GM18508 (cell line): ENCODE measurements around the gene DACT2.
"Not testable (repeated sequence)": the region's sequence is repeated elsewhere in the genome, so short reads cannot be mapped to it uniquely, and the experiment has no call there.

Source experiments
- ATAC-seq: cut with Tn5 transposase; IDR thresholded peaks from one replicate; pipeline ENCODE4 v1.9.1; 2021; ENCODE audit warnings: moderate number of reproducible peaks; ENCODE audit not compliant: insufficient read depth, unreplicated experiment

Gene DACT2

GRCh38 chr6:168285456-168285855 lies 34.1 kb downstream of the DACT2 start:
- no peak for ATAC-seq

- ATAC-seq, result no peak
Measured at GRCh38 chr6:168284187-168284586, 35.4 kb downstream of the DACT2 start.

GRCh38 chr6:168283686-168284025 lies 35.9 kb downstream of the DACT2 start:
- no peak for ATAC-seq

- ATAC-seq, result no peak
Measured at GRCh38 chr6:168282985-168283685, 36.4 kb downstream of the DACT2 start.

GRCh38 chr6:168281826-168282225 lies 37.8 kb downstream of the DACT2 start:
- no peak for ATAC-seq

GRCh38 chr6:168281314-168281713 lies 38.3 kb downstream of the DACT2 start:
- not testable (repeated sequence) for ATAC-seq

- no peak for ATAC-seq
Measured at GRCh38 chr6:168280899-168281245, 38.7 kb downstream of the DACT2 start.

- no peak for ATAC-seq
Measured at GRCh38 chr6:168280020-168280898, 39.3 kb downstream of the DACT2 start.

GRCh38 chr6:168279403-168279935 lies 40.1 kb downstream of the DACT2 start:
- no peak for ATAC-seq

- no peak for ATAC-seq
Measured at GRCh38 chr6:168278904-168279303, 40.7 kb downstream of the DACT2 start.

GRCh38 chr6:168277274-168277669 lies 42.3 kb downstream of the DACT2 start:
- ATAC-seq, result no peak

GRCh38 chr6:168276576-168277273 lies 42.9 kb downstream of the DACT2 start:
- no peak for ATAC-seq

GRCh38 chr6:168275168-168275567 lies 44.4 kb downstream of the DACT2 start:
- ATAC-seq, result no peak

- ATAC-seq, result no peak
Measured at GRCh38 chr6:168274037-168274952, 45.3 kb downstream of the DACT2 start.

- ATAC-seq, result no peak
Measured at GRCh38 chr6:168273441-168274036, 46.0 kb downstream of the DACT2 start.

- no peak for ATAC-seq
Measured at GRCh38 chr6:168272415-168273325, 46.9 kb downstream of the DACT2 start.

GRCh38 chr6:168270274-168271172 lies 49.1 kb downstream of the DACT2 start:
- ATAC-seq, result no peak
